GM19239 (cell line): Measurements from ENCODE around the gene CDK11B.
"Not testable (repeated sequence)": the region's sequence is repeated elsewhere in the genome, so short reads cannot be mapped to it uniquely, and the experiment has no call there.

Source experiments
- DNase-seq: peaks from one replicate; pipeline ENCODE4 v3.0.0; 2011; ENCODE audit warnings: low spot score; ENCODE audit not compliant: insufficient read length
- FAIRE-seq: peaks from 2 replicates; lab custom pipeline; 2011; peaks lifted over from hg19 to GRCh38; lab: Jason Lieb, UNC

The CDK11B gene

DNA sequence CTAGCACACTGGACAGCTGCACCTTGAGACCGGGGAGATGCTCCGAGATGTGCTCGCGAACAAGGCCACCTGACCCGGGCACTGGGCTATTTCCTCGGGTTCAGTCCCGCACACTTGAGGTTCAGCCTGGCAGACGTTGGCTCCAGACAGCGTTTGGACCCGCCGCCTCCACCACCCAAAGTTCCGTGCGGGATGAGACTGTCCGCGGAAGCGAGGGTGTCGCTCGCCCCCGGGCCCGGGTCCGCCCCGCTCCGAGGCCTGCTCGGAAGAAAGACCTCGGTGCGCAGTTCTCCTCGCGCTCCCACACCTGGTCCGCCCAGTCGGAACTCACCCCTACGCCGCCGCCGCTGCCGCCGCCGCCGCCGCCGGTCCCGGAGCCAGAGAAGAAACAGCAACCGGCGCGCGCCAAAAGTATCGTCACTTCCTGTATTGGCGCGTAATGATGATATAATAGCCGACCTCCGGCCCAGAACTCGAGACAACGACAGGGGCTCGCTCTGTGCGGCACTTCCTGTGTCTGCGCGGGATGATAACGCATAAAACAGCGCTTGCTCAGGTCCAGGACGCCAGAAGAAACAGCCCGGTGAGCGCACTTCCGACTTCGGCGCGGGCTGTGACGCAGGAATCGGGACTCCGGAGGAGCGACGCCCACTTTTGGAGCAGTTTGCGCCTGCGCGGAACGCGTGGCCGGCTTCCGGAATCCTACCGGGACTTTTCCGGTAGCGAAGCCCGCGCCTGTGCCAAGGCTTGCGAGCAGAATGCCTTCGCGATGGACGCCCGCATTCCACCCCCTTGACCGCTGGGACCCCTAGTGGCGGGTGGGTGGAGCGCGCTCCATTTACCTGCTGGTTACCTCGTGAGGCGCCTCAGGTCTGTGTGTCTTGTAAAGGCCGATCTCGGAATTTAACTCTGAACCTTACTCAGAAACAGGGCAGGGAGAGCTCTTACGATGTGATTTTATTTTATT, at the start of gene CDK11B:
CDK11B (minus strand) TSS at position 422 of the 967 bp plus-strand sequence. CDS start 1,519 bp downstream, outside the sequence.
- DNase-seq (peak; percentile 86), FAIRE-seq (peak; percentile 98)

DNA sequence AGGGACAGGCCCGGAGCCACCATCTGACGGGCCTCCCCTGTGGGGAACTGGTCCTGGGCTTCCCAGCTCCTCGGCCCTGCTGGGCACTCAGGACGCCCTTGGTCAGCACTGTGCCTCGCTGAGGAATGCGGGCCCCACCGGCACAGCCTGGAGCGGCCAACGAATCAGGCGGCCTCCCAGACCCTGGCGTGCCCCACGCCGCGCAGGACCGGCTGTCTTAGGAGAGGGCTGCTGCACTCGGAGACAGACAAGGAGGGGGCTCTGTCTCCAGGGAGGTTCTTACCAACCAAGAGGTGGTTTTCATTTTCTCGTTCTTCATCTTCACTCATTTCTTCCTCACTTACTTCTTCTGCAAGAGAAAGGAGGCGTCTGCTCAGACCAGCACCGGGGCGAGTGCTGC, 49.1 kb upstream of the CDK11B start:
- not testable (repeated sequence) for DNase-seq, FAIRE-seq

- not testable (repeated sequence) for FAIRE-seq, DNase-seq
Observed at GRCh38 chr1:1707241-1707640, 48.4 kb upstream of the CDK11B start.

DNA sequence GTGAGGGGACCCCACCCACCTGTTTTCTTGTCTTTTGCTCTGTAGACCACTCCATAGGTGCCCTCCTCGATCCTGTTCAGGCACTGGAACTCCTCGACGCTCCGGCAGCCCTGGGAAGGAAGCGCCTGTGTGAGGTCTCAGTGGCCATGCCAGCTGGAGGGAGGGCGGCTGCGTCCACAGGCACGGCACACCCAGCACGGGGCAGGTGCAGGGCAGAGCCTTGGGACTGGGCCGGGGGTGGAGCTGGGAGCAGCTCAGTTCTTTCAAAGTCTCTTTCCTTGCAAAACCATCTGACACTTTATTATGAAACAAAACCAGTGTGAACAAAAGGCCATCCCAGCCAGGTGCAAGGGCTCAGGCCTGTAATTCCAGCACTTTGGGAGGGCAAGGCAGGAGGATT, 46.8 kb upstream of the CDK11B start:
- FAIRE-seq, DNase-seq: not testable (repeated sequence)

DNA sequence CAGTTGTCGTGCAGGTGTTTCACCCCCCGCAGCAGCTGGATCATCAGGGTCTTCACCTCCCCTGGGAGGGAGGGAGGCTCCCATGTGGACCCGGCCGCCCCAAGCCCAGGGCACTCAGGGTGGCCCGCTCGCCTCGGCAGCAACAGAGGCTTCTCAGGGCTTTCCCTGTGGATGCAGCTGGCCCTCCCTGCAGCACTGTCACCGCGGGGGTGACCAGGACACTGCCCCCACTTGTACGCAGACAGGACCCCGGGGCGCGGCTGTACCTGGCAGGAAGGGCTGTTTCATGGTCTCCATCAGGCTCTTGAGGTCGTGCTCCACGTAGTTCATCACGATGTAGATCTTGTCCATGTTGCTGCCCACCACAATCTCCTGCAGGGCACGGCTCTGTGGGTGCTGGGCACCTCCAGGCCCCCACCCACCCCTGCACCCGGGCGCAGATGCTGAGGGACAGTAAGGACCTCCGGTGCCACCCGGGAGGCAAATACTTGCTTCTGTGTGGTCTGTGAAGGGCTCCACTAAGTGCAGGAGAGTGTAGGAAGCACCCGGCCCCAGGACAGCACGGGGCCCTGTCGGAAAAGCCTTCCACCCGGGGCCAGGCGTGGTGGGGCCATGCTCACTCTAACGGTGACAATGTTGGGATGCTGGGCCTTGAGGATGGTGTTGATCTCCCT, 45.6 kb upstream of the CDK11B start:
- FAIRE-seq, result not testable (repeated sequence)

GRCh38 chr1:1703796-1704195, 45.0 kb upstream of the CDK11B start:
- FAIRE-seq, result no peak

More for the DNA sequence above, 45.6 kb upstream of the CDK11B start:
- DNase-seq, result not testable (repeated sequence)

DNA sequence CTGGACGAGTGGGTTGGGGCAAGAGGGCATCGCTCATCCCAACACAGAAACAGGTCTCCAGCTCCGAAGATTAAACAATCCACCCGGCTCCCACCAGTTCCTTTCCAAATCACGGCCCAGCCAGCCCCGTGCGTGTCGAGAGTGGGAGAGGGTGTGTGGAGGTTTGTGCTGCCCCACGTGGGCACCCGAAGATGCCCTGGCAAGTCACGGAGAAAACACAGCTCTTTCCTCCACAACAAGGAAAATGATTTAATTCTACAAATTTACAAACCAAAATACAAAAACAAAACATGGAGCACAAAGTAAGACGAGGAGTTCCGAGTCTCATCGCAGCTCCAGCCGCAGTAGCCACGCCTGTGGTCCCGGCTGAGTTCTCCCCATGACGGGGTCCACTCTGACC, 43.7 kb upstream of the CDK11B start:
- not testable (repeated sequence) for FAIRE-seq, DNase-seq

More at GRCh38 chr1:1703796-1704195, 45.0 kb upstream of the CDK11B start:
- DNase-seq, result no peak

- FAIRE-seq, DNase-seq: not testable (repeated sequence)
Observed at GRCh38 chr1:1700557-1700956, 41.8 kb upstream of the CDK11B start.

GRCh38 chr1:1700067-1700466, 41.3 kb upstream of the CDK11B start:
- not testable (repeated sequence) for FAIRE-seq, DNase-seq

DNA sequence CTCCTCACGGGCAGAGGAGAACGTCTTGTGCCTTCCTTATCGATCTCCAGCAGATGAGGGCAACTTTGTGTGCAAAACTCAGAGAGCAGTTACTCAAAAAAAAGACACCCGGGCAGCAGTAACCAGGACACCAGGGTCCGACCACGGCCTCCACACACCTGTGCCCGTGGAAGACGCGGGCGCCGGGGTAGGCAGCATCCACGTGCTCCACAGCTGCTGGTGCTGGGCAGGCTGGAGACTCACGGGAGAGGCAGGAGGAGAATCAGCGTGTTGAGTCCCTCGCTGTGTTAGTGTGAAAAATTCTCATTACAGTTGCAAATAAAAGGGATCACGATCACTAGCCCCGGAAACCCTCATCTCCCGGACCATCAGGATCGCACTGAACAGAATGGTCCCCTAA, 40.3 kb upstream of the CDK11B start:
- FAIRE-seq, DNase-seq: not testable (repeated sequence)

GRCh38 chr1:1697358-1698183, 38.8 kb upstream of the CDK11B start:
- DNase-seq, FAIRE-seq: not testable (repeated sequence)

GRCh38 chr1:1696431-1697357, 37.9 kb upstream of the CDK11B start:
- DNase-seq, FAIRE-seq: not testable (repeated sequence)

DNA sequence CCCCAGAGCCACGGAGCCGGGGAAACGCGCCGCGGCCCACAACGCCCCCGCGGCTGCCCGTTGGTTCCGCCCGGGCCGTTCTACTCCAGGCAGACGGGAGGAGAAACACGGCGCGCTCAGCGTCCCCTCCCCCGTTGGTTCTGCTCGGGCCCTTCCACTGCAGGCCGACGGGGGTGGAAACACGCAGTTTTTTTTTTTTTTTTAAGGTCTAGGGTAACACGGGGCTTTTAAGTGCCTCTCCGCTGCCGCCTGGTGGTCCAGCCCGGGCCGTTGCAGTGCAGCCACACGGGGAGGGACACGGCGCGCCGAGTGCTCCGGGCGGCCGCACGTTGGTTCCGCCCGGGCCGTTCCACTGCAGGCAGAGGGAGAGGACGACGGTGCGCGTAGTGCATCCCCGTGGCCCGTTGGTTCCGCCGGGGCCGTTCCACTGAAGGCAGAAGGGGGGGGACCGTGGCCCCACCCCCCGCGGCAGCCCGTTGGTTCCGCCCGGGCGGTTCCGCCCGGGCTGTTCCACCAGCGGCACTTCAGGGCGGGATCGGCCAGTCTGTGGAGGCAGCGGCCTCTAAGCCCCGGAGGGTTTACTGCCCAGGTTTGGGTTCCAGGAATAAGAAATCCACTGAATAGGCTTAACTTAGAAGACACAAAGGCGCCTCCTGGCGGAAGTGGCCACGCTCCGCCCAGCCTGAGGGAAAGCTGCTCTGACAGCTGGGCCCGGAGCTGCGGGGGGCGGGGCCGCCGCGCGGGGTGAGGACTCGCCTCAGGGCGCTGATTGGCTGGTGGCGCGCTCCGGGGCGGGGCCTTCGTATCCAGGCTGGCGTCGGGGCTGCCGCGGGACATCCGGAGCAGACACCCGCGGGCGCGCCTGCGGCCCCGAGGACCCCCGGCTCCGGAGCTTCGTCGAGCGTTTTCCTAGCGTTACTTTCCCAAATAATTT, 34.2 kb upstream of the CDK11B start, which contains the start of gene SLC35E2B:
SLC35E2B (minus strand) TSS at position 82 of the 934 bp plus-strand sequence. CDS start 16,096 bp downstream, outside the sequence.
- not testable (repeated sequence) for DNase-seq
- peak; percentile 99 for FAIRE-seq

GRCh38 chr1:1692324-1692713, 33.5 kb upstream of the CDK11B start:
- FAIRE-seq, DNase-seq: not testable (repeated sequence)

DNA sequence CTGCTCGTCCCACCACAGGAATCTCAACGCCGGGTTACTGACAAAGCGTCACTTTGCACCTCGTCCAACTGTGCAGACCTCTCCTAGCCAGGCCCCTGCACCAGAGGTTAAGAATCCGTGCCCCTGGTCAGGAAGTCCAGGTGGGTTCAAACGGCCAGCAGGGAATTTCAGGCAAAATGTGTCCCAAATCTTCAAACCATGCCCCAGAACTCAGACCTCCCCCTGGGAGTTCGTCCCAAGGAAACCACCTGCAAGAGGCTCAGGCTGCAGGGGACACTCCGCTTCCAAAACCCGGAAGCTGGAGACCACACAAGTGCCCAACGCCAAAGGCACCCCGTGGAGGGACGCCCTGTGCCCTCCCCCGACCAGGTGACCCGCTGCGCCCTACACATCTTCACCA, 32.6 kb upstream of the CDK11B start:
- not testable (repeated sequence) for DNase-seq, FAIRE-seq

DNA sequence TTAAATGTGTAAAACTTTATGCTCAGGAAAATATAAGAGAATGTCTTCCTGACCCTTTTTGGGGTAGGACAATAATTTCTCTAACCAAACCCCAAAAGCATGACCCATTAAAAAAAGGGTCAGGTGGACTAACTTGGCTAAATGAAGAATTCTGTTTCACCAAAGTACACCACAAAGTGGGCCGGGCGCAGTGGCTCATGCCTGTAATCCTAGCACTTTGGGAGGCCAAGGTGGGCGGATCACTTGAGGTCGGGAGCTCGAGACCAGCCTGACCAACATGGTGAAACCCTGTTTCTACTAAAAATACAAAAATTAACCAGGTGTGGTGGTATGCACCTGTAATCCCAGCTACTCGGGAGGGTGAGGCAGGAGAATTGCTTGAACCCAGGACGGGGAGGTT, 30.7 kb upstream of the CDK11B start:
- FAIRE-seq, DNase-seq: not testable (repeated sequence)

DNA sequence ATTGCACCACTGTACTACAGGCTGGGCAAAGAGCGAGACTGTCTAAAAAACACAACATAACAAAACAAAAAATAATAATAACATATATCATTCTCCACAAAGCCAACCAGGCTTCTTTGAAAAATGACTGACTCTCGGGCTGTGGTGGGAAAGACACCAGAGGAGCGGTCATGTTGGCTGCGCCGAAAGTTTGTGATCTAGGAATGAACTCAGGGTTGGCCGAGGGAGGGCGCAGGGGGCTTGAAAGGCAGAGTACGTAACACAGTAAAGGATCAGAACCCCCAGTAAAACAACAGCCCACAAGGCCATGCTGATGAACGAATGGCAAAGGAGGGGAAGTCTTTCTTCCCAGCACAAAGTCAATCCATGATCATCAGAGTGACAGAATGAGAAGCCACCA, 29.0 kb upstream of the CDK11B start:
- DNase-seq (no peak), FAIRE-seq (no peak)
